CD4-positive, alpha-beta T cell (primary cell): ENCODE results near the gene CLEC10A. TPM values are rescaled to one million over a fixed set of nuclear protein-coding genes. Genes with fewer than 3 reads are reported as not detected.

ENCODE experiments used
- ATAC-seq: fragments of 200-7000 bp; cut with Tn5 transposase; one replicate; pipeline ENCODE4 v1.10.0; 2022; ENCODE audit warnings: mild to moderate bottlenecking; ENCODE audit not compliant: poor library complexity
- CTCF ChIA-PET: fragments of 350-600 bp; sonication (Branson Sonifier 250); formaldehyde crosslinking; loops from one replicate; lab custom pipeline; 2021; ENCODE audit warnings: antibody characterized with exemption, inconsistent platforms; lab: Charles Lee
- POLR2A ChIA-PET: fragments of 350-600 bp; sonication (Branson Sonifier 250); formaldehyde crosslinking; loops from one replicate; lab custom pipeline; 2021; ENCODE audit warnings: antibody characterized with exemption, inconsistent platforms; lab: Charles Lee
- DNase-seq, 14 experiments: peaks; one replicate each; pipeline ENCODE4 v3.0.0-alpha.2; 2013 to 2020; ENCODE audit warnings: mixed read lengths in 2 of 14
- H3K27ac ChIP-seq, 2 donors: one replicate each; pipeline versions ENCODE4 v1.5.1 to v1.7.0; 2013; ENCODE audit warnings: low read length in 2 of 2, low read depth in 1 of 2, mild to moderate bottlenecking in 1 of 2
- H3K27me3 ChIP-seq, 2 experiments: 1 replicate in 1 of 2; 2 replicates in 1 of 2; pipeline versions ENCODE4 v1.6.1 to v1.7.0; 2013; ENCODE audit warnings: low read length in 2 of 2, control low read depth in 1 of 2, mild to moderate bottlenecking in 1 of 2, moderate library complexity in 1 of 2; ENCODE audit not compliant: insufficient read depth in 2 of 2, control insufficient read depth in 1 of 2
- H3K36me3 ChIP-seq: one replicate; pipeline ENCODE4 v1.6.1; 2013; ENCODE audit warnings: low read length, control low read depth; ENCODE audit not compliant: insufficient read depth
- H3K4me1 ChIP-seq: one replicate; pipeline ENCODE4 v1.6.1; 2013; ENCODE audit warnings: low read length, control low read depth; ENCODE audit not compliant: insufficient read depth
- H3K4me3 ChIP-seq: one replicate; pipeline ENCODE4 v1.5.1; 2013; ENCODE audit warnings: mild to moderate bottlenecking, low read length, moderate library complexity
- H3K9me3 ChIP-seq, 2 experiments: 1 replicate in 1 of 2; 2 replicates in 1 of 2; pipeline versions ENCODE4 v1.6.1 to v1.7.0; 2013; ENCODE audit warnings: low read length in 2 of 2, mild to moderate bottlenecking in 2 of 2, control low read depth in 1 of 2, moderate library complexity in 1 of 2; ENCODE audit not compliant: control insufficient read depth in 1 of 2, insufficient read depth in 1 of 2
- H3K27ac Mint-ChIP-seq: one replicate; pipeline ENCODE4 v1.8.0; 2020; ENCODE audit warnings: mixed read lengths
- H3K27me3 Mint-ChIP-seq: one replicate; pipeline ENCODE4 v1.8.0; 2021; ENCODE audit warnings: mixed read lengths
- H3K36me3 Mint-ChIP-seq: one replicate; pipeline ENCODE4 v1.8.0; 2021; ENCODE audit warnings: low read depth, mixed read lengths
- H3K4me1 Mint-ChIP-seq: one replicate; pipeline ENCODE4 v1.8.0; 2021; ENCODE audit warnings: low read depth, mixed read lengths
- H3K4me3 Mint-ChIP-seq: one replicate; pipeline ENCODE4 v1.8.0; 2020; ENCODE audit warnings: mild to moderate bottlenecking, mixed read lengths
- H3K9me3 Mint-ChIP-seq: one replicate; pipeline ENCODE4 v1.8.0; 2020; ENCODE audit warnings: mixed read lengths
- intact Hi-C, 2 experiments: fragments of 100-400 bp; cut with DNase I in 1 of 2; cut with micrococcal nuclease in 1 of 2; formaldehyde crosslinking; loops; one replicate each; pipeline versions ENCODE4 v1.15.1 to v1.9.0; 2023 to 2025; cut with DNase I, micrococcal nuclease
- total RNA-seq, 174 experiments: library from RNA in 2 of 174; stranded (reverse) in 2 of 174; gene quantifications; one replicate each; pipeline ENCODE4 v1.2.3 and lab custom pipeline; 2021 to 2026
- TF ChIP-seq, protein P1 (sequence below): fragments of 200-600 bp; IDR thresholded peaks from one replicate; pipeline ENCODE4 v1.8.0; 2022; ENCODE audit warnings: antibody characterized with exemption, mild to moderate bottlenecking

The CLEC10A gene
- total RNA-seq, 2 experiments from 2014 or later: 0.59 to 0.96 TPM

DNA sequence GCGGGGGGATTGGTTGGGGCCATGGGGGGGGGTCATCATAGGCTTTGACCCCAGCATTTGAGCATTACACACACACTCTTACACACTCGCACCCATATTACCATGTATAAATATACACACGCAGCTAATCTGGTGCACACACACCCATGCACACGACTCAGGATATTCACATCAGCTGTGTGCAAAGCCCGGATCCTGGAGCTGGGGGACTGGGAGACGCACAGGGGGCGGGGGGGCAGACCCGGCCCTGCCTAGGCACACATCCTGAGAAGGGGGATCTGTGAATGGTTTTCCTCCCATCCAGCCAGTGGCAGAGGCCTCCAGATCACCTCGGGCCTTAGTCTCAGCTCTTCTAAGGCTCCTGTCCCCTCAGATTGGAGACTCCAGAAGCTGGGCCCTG, 28.9 kb upstream of the CLEC10A start:
- CTCF ChIA-PET: no interaction called here

DNA sequence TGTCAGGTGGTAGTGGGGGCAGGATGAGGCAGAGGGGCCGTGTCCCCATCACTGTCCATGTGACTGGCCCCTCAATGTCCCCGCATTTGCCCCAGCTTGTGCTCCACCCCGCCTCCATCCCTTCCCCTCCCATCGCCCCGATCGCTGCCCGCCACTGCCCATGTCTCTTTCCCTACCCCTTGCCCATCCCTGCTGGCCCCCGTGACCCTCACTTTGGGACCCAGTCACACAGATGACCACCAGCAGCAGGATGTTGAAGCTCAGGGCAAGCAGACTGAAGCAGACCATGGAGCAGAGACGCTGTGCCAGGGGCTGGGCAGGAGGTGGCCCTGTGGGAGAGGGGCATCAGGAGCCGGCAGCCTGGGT, 28.5 kb upstream of the CLEC10A start:
- no peak overlapping the region for H3K27ac Mint-ChIP-seq
- H3K27ac ChIP-seq: no peak overlapping the region
- peaks cover 9% of the 10 kb centered on the region for H3K4me1 ChIP-seq
- no peak for ATAC-seq
- no peaks in the 10 kb centered on the region for H3K27me3 Mint-ChIP-seq
- no peak overlapping the region for H3K4me3 ChIP-seq
- H3K36me3 ChIP-seq: no peaks in the 10 kb centered on the region
- H3K36me3 Mint-ChIP-seq: no peaks in the 10 kb centered on the region
- H3K9me3 Mint-ChIP-seq: no peaks in the 10 kb centered on the region
- DNase-seq: no peak
- ChIA-PET POLR2A (no interaction called here), CTCF (no interaction called here)
- no peak overlapping the region for H3K4me3 Mint-ChIP-seq
- TF ChIP-seq, protein P1, sequence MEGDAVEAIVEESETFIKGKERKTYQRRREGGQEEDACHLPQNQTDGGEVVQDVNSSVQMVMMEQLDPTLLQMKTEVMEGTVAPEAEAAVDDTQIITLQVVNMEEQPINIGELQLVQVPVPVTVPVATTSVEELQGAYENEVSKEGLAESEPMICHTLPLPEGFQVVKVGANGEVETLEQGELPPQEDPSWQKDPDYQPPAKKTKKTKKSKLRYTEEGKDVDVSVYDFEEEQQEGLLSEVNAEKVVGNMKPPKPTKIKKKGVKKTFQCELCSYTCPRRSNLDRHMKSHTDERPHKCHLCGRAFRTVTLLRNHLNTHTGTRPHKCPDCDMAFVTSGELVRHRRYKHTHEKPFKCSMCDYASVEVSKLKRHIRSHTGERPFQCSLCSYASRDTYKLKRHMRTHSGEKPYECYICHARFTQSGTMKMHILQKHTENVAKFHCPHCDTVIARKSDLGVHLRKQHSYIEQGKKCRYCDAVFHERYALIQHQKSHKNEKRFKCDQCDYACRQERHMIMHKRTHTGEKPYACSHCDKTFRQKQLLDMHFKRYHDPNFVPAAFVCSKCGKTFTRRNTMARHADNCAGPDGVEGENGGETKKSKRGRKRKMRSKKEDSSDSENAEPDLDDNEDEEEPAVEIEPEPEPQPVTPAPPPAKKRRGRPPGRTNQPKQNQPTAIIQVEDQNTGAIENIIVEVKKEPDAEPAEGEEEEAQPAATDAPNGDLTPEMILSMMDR: no peak
- no peaks in the 10 kb centered on the region for H3K9me3 ChIP-seq
- no peaks in the 10 kb centered on the region for H3K27me3 ChIP-seq
- H3K4me1 Mint-ChIP-seq: peaks cover 5% of the 10 kb centered on the region
- intact Hi-C loops: no loop called here

More for the DNA sequence above, 28.9 kb upstream of the CLEC10A start:
- no peaks in the 10 kb centered on the region for H3K27me3 ChIP-seq
- H3K27ac ChIP-seq: no peak overlapping the region
- no peak overlapping the region for H3K27ac Mint-ChIP-seq
- H3K36me3 Mint-ChIP-seq: no peaks in the 10 kb centered on the region
- no peaks in the 10 kb centered on the region for H3K27me3 Mint-ChIP-seq
- no peak overlapping the region for H3K4me3 Mint-ChIP-seq
- H3K9me3 Mint-ChIP-seq: no peaks in the 10 kb centered on the region
- ATAC-seq (no peak), DNase-seq (no peak)
- peaks cover 9% of the 10 kb centered on the region for H3K4me1 ChIP-seq
- intact Hi-C loops: no loop called here
- H3K4me3 ChIP-seq: no peak overlapping the region
- TF ChIP-seq, protein P1: no peak
- H3K9me3 ChIP-seq: no peaks in the 10 kb centered on the region
- POLR2A ChIA-PET: no interaction called here
- H3K4me1 Mint-ChIP-seq: peaks cover 5% of the 10 kb centered on the region
- no peaks in the 10 kb centered on the region for H3K36me3 ChIP-seq

DNA sequence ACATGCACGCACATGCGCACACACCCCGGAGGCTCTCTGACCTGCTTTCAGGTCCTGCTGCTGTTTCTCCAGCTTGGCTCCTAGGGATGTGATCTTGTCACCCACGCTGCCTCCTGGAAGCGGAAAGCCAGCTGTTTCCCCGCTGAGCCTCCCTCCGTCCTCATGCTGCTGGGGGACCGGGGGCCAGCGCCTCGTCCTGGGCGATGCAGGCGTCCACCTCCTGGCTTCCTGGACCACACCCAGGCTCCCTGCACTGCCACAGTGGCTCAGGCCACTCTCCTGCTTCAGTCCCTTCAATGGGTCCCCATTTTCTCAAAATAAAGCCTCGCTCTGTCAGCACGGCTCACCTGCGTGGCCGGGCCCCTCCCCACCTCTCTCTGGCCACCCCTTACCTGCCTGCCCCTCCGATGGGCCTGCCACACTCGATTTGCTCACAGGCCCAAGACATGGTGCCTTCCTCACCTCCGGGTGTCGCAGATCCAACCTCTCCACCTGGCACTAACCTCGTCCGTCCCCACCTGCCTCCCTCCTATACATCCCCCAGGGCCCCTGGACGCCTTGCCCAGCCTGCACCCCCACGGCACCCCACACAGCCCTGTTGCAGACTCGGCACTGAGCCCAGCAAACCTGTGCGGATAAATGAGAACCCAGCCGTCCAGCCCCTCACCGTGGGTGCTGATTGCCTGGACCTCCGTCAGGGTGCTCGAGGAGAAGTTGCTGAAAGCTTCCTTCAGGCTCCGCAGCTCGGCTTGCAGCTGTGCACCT, 27.9 kb upstream of the CLEC10A start:
- Mint-ChIP-seq H3K27ac (no peak overlapping the region), H3K9me3 (no peaks in the 10 kb centered on the region), H3K36me3 (no peaks in the 10 kb centered on the region), H3K4me1 (peaks cover 5% of the 10 kb centered on the region), H3K4me3 (no peak overlapping the region), H3K27me3 (no peaks in the 10 kb centered on the region)
- H3K27me3 ChIP-seq: no peaks in the 10 kb centered on the region
- H3K4me1 ChIP-seq: peaks cover 9% of the 10 kb centered on the region
- no peak overlapping the region for H3K27ac ChIP-seq
- CTCF ChIA-PET: no interaction called here
- H3K4me3 ChIP-seq: no peak overlapping the region
- H3K36me3 ChIP-seq: no peaks in the 10 kb centered on the region
- POLR2A ChIA-PET: no interaction called here
- TF ChIP-seq, protein P1: no peak
- no peaks in the 10 kb centered on the region for H3K9me3 ChIP-seq
- no peak for ATAC-seq
- no peak for DNase-seq
- intact Hi-C loops: no loop called here
